ENCODE results near the gene TEAD4.

GRCh38 chr12:3077572-3078081, 118.4 kb downstream of the TEAD4 start:
- TF ChIP-seq RELA (CRISPR knock-in tag; IDR thresholded peaks at IDR 0.05; ENCODE audit: borderline replicate concordance) (no peak), CTCF (IDR thresholded peaks at IDR 0.05) (no peak), TEAD4 (CRISPR knock-in tag; IDR thresholded peaks at IDR 0.05) (no peak), ESRRA (CRISPR knock-in tag; IDR thresholded peaks at IDR 0.05; ENCODE audit: borderline replicate concordance) (no peak), ETV6 (CRISPR knock-in tag; IDR thresholded peaks at IDR 0.05) (no peak), SMAD3 (CRISPR knock-in tag; IDR thresholded peaks at IDR 0.05; ENCODE audit: borderline replicate concordance) (no peak)

Measured in WTC11 (cell line).